ENCODE data around the gene FSCN2.

The FSCN2 gene

GRCh38 chr17:81512562-81513371, 15.4 kb upstream of the FSCN2 start, which contains the start of gene ACTG1:
TSS of gene ACTG1 (minus strand) at chr17:81512799. CDS start at chr17:81512354, 445 bp downstream.
- DNase-seq, result peak; percentile 86

DNA sequence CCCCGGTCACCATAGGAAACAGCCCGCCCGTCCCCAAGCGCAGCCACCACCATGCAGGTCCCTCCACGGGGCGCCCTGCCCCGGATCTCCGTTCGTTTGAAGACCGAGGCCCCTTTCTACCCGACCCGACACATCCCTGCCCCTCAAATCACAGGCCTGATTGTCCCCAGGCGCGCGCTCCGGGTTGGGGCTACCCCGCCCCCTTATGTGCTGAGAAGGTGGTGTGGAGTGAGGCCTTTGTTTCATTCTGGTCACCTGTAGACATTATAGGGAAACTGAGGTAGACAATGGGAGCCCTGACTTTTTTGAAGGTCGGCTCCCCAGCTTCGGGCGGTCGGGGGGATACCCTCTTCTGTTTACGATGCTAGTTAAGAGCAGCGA, 14.8 kb upstream of the FSCN2 start:
- peak; percentile 52 for DNase-seq

GRCh38 chr17:81513753-81514488, 14.3 kb upstream of the FSCN2 start:
- no peak for DNase-seq

- no peak for DNase-seq
Measured at GRCh38 chr17:81514489-81514738, 13.8 kb upstream of the FSCN2 start.

GRCh38 chr17:81514739-81515529, 13.2 kb upstream of the FSCN2 start:
- DNase-seq, result peak; percentile 73

DNA sequence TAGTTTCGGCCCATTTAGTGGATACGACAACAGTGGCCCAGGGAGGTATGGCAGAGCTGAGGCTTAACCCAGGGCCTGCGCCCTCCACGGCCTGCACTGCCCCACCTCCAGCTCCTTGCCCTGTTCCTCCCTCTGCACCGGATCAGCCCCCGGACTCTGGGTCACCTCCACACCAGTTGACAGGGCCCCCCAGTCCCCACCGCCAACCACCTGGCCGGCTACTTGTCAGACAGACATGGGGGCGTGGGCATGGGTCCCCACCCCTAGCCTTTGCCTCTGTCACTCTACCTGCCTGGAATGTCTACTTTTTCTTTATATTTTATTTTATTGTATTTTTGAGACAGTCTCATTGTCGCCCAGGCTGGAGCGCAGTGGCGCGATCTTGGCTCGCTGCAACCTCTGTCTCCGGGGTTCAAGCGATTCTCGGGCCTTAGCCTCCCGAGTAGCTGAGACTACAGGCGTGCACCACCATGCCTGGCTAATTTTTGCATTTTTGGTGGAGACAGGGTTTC, 12.6 kb upstream of the FSCN2 start:
- DNase-seq, result no peak

- no peak for DNase-seq
Measured at GRCh38 chr17:81516439-81516838, 11.7 kb upstream of the FSCN2 start.

DNA sequence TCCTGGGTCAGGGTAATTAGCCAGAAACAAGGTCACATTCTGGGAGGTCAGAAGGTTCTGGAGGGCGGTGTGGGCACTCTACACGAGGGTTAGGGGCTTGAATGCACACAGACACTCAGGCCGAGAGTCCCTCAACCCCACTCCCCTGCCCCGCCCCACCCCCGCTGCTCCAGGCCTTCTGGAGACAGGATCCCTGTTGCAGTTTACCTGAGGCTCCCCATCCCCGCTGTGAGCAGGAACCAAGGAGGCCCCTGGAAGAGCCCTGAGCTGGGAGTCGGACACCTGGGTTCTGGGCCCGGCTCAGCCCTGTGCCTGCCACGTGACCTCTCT, 11.2 kb upstream of the FSCN2 start:
- no peak for DNase-seq

DNA sequence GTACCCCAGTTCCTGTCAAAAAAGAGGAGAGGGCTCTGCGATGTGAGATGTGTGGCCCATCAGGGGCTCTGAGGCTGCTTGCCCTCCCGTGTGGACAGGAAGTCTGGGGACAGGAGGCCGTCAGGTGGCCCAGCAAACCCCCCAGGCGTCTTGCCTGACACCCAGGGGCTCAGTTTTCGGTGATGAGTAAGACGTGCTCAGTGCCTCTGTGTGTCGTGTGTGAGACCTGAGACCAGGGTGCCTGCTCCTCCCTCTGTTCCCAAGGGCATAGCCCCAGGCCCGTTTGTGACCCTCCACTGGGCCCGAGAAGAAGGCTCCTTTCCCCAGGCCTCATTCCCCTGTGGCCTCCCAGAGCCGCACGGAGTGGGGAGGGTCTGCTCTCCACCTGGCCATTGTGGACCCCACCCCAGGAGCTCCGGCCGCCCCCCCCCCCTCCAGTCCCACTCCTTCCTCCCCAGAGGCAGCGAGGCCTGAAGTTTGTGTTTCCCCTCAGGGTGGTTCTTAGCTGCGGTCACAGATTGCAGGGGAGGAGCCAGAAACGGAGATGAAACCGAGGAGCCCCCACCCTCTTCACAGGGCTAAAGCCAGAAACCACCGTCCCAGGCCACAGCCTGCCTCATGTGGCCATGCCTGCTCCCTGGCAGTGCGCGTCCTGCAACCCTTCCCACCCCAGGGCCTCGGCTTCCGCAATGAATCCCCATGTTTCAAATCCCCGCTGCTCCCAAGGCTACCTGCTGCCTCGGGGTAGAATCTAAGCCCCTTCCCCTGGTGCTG, 10.7 kb upstream of the FSCN2 start:
- no peak for DNase-seq

DNA sequence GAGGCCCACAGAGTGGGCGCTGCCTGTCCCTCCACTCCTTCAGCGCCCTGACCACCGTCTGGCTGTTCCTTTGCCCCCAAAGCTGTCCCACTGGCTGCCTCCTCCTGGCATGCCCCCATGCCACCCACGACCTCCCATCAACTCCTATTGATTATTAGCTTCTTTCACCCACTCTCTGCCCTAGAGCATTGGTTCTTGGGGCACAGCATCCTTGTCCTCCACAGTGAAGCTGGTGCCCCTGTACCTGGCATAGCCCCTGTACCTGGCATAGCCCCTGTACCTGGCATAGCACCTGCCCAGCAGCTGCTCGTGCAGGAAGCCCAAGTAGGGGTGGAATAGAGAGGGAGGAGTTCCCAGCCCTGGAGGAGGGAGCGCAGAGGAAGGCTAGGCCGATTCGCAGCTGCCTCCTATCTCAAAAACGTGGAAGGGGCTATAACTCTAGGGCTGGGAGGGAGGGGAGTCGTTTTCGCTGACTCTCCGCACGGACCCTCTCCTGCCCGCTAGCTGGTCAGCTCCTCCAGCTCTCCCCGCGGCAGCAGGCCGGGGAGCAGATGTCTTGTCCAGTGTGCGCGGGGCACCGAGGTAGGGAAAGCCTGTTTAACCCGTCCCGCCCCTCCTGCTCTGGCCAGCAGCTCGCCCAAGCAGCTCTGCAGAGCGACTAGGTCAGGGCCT, 9.9 kb upstream of the FSCN2 start:
- DNase-seq, result no peak

DNA sequence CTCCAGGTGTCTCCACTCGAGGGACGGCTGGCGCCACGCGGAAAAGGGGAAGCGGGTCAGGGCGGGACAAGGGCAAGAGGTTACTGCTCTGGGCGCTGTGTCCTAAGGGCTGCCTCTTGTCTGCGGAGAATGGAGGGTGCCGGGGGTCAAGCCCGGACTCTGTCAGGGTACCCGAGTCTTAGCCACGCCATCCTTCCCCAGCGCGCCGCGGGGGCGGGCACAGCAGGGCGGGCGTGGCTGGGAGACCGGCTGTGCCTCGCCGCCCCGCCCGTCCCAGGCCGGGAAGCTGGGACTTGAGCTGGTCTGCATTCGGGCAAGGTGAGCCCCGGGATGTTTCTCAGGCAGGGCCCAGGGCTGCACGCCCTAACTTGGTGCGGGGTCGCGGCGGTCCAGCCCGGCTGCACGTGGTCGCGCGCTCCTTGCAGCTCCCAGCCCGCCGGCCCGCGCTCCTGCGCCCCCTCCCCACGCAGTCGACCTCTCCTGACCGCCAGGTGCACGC, 9.3 kb upstream of the FSCN2 start:
- DNase-seq, result no peak

GRCh38 chr17:81519284-81520020, 8.7 kb upstream of the FSCN2 start:
- peak; percentile 54 for DNase-seq

- no peak for DNase-seq
Measured at GRCh38 chr17:81520021-81520901, 7.9 kb upstream of the FSCN2 start.

DNA sequence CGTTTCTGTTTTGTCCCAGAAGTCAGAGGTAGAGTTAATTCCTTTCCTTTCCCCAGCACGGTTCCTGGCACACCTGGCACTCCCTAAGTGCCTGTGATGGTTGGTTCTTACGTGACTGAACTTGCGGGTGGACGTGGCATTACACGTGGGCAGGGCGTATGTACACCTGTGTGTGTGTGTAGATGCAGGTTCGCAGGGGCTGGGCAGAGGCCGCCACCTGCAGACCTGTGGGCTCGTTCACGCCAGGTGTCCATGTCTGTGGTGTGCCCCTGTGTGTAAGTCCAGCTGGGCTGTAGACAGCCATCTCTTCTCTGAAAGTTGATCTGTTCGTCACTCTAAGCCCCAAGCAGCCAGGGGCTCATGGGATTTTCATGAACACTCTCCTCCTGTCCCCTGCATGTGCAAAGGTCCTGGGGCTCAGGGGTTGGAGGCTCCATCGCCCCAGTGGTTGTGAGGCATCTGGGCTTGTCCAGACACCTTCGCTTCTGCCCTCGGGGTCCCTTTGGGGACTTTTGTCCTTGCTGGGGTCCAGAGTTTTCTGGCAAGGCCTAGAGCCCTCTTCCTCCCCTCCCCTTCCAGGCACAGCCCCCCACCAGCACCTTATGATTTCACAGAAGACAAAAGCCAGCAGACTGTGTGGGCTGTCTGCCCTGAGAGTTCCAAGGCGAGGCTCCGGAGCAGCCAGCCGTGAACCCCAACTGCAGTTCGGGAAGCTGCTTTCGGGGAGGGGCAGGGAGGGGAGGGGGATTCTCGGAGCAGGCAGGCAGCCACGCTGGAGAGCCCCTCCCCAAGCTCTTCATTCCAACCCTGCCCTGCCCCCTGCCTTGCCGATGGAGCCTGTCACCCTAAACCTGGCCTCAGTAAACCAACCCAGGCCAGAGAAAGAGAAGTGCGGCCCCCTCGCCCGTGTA, 5.4 kb upstream of the FSCN2 start:
- DNase-seq, result no peak

GRCh38 chr17:81523402-81524038, 4.7 kb upstream of the FSCN2 start:
- no peak for DNase-seq

DNA sequence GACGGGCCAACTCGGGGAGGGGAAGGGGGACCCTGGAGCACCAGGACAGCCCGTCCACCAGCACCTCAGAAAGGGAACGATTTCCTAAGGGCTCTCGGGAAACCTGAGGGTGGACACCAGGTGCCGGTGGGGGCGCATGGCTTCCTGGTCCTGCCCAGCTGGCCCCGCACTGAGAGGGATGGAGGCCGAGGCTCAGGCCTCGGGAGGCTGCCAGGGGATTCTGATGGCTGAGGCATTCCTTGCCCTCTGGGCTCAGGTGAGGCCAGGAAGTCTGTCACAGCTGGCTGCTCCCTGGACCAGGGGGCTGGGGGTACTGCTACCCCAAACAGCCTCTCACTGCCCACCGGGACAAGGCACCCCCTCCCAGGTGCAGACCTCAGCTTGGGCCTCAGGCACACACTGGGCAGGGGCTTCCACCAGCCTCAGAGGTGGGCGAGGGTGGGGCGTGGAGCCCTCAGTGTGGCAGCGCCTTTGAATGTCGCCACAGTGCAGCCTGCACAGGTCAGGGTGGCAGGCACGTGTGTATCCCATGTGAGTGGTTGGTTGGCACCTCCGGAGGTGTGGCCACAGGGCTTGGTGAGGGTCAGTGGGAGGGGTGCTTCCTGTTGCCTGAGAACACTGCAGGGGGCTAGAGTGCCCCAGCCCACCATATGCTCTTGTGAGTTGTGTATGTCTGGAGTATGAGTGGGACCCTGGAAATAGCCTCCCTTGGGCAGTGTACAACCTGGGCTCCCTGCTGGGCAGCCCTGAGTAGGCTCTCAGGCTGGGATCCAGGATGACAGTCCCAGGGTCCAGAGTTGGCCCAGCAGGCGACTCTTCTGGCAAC, 3.9 kb upstream of the FSCN2 start:
- DNase-seq, result no peak

GRCh38 chr17:81524865-81525159, 3.4 kb upstream of the FSCN2 start:
- DNase-seq, result no peak

Measured in activated gamma-delta T cell (primary cell).